ENCODE data around the gene SLC6A5.

GRCh38 chr11:20566591-20567434, 32.6 kb upstream of the SLC6A5 start:
- no peak for TF ChIP-seq POLR2A (IDR thresholded peaks at IDR 0.05)
- no peak for TF ChIP-seq CTCF (IDR thresholded peaks at IDR 0.05)
- TF ChIP-seq EP300 (IDR thresholded peaks at IDR 0.05): no peak

Measured in ovary (tissue), 3 donors.